Activated CD8-positive, alpha-beta memory T cell treated with anti-CD3 and anti-CD28 coated beads, Interleukin-2, amount 10 ng/mL, durations not matched to agents 7 days and 5 days (primary cell): ENCODE data around the gene POFUT2. TPM values are rescaled to one million over a fixed set of nuclear protein-coding genes. Genes with fewer than 3 reads are reported as not detected.

Source experiments
- ATAC-seq: fragments of 150-1000 bp; cut with Tn5 transposase; one replicate; pipeline ENCODE4 v1.10.0; 2021; ENCODE audit warnings: moderate library complexity
- CTCF ChIA-PET: fragments of 350-600 bp; sonication (Branson Sonifier 250); formaldehyde crosslinking; loops from one replicate; lab custom pipeline; 2021; ENCODE audit warnings: antibody characterized with exemption; lab: Charles Lee
- DNase-seq: peaks from one replicate; pipeline ENCODE4 v3.0.0-alpha.2; 2020
- H3K27ac Mint-ChIP-seq: one replicate; pipeline ENCODE4 v1.8.0; 2021; ENCODE audit warnings: mild to moderate bottlenecking, mixed read lengths
- H3K27me3 Mint-ChIP-seq: one replicate; pipeline ENCODE4 v1.8.0; 2021; ENCODE audit warnings: mixed read lengths
- H3K36me3 Mint-ChIP-seq: one replicate; pipeline ENCODE4 v1.8.0; 2021; ENCODE audit warnings: mild to moderate bottlenecking, mixed read lengths
- H3K4me1 Mint-ChIP-seq: one replicate; pipeline ENCODE4 v1.8.0; 2021; ENCODE audit warnings: mixed read lengths
- H3K4me3 Mint-ChIP-seq: one replicate; pipeline ENCODE4 v1.8.0; 2021; ENCODE audit warnings: mild to moderate bottlenecking, moderate library complexity, mixed read lengths
- H3K9me3 Mint-ChIP-seq: one replicate; pipeline ENCODE4 v1.8.0; 2022; ENCODE audit warnings: low read depth, mixed read lengths
- total RNA-seq, 2 experiments: library from RNA; stranded (reverse); gene quantifications; one replicate each; pipeline ENCODE4 v1.2.3, GENCODE V29; 2021

POFUT2 gene
- total RNA-seq, 2 experiments from 2014 or later, result 16.4 to 19.5 TPM

DNA sequence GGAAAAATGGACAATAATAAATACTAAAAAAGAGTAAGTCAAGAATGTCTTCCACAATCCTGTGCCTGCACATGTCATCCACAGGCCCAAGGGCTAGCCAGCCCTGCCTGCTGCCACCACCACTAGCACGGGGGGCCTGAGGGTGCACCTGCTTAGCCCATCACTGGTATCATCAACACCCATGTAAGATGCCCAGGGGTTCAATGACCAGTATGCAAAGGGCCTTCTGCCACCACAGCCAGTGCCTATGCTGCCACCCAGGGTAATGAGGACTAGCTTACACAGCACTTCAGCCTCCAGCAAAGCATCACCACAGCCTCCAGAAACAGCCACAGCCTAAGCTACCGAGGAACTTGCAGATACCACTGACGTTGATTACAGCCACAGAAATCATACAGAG lies 46.3 kb downstream of the POFUT2 start:
- DNase-seq (no peak), ATAC-seq (no peak)
- CTCF ChIA-PET, result no interaction called here
- Mint-ChIP-seq H3K4me1 (no peaks in the 10 kb centered on the region), H3K27ac (no peak overlapping the region), H3K4me3 (no peak overlapping the region), H3K27me3 (peaks cover 27% of the 10 kb centered on the region), H3K36me3 (peaks cover 20% of the 10 kb centered on the region), H3K9me3 (peaks cover 17% of the 10 kb centered on the region)

DNA sequence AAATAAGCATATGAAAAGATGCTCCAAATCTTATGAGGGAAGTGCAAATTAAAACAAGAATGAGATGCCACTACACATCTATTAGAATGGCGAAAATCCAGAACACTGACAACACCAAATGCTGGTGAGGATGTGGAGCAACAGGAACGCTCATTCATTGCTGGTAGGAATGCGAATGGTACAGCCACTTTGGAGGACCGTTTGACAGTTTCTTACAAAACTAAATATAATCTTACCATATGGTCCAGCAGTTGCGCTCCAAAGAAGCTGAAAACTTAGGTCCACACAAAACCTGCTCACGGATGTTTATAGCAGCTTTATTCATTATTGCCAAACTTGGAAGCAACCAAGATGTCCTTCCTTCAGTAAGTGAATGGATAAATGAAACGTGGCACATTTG lies 50.3 kb downstream of the POFUT2 start:
- no peak for ATAC-seq
- peaks cover 5% of the 10 kb centered on the region for H3K9me3 Mint-ChIP-seq
- CTCF ChIA-PET, result interaction anchor here (0.9 to 1.4 kb wide), 3 partner anchors 9 to 583 kb away, joined by 3 to 4 read pairs (median 3); no protein-coding TSS in a partner anchor
- DNase-seq, result no peak
- H3K27me3 Mint-ChIP-seq, result peaks cover 41% of the 10 kb centered on the region
- H3K36me3 Mint-ChIP-seq, result peaks cover 8% of the 10 kb centered on the region
- H3K4me3 Mint-ChIP-seq, result no peak overlapping the region
- H3K27ac Mint-ChIP-seq, result no peak overlapping the region
- H3K4me1 Mint-ChIP-seq, result peaks cover 3% of the 10 kb centered on the region

DNA sequence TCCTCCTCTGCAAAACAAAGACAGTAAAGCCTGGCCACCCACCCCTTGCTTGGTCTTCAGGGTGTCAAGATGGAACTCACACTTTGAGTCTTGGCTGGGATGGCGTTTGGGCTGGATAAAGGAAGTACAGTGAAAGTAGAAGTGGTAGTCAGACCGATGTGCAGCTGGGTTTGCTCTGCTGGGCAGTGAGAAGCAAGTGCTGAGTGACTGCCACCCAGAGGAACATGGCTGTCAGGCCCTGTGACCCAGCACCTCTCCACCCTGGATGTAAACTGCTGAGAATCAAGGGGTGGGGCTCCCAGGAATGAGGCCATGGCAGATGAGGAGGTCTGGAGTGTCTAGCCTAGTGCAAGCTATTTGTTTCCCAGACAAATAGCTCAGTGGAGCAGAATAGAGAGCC lies 51.2 kb downstream of the POFUT2 start:
- Mint-ChIP-seq H3K4me3 (no peak overlapping the region), H3K4me1 (peaks cover 11% of the 10 kb centered on the region)
- ATAC-seq, result no peak

DNA sequence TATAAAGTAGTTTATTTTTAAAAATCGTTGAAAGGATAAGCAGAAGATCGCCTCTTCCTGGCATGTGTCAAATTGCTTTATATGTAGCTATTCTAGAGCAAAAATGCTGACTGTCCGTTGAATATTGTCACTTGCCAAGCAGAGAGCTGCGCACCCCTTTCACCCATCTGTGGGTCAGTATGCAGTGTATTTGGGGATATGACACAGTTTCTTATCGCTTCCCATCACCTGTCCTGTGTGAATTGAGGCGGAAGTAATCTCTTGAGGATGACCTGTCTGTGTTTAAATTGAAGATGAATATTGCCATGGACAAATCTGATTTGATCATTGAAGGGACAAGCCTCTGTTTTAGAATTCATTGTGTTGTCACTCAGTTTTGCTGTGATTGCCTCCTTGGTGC lies 52.2 kb downstream of the POFUT2 start:
- H3K9me3 Mint-ChIP-seq, result no peaks in the 10 kb centered on the region
- peaks cover 4% of the 10 kb centered on the region for H3K36me3 Mint-ChIP-seq
- CTCF ChIA-PET, result interaction anchor here (0.9 to 2.5 kb wide), 2 partner anchors 23 to 96 kb away, joined by 3 to 5 read pairs; no protein-coding TSS in a partner anchor
- H3K4me1 Mint-ChIP-seq, result peaks cover 11% of the 10 kb centered on the region
- DNase-seq (no peak), ATAC-seq (no peak)
- no peak overlapping the region for H3K4me3 Mint-ChIP-seq
- H3K27me3 Mint-ChIP-seq, result peaks cover 43% of the 10 kb centered on the region
- H3K27ac Mint-ChIP-seq, result no peak overlapping the region

More for the DNA sequence above, 51.2 kb downstream of the POFUT2 start:
- no peaks in the 10 kb centered on the region for H3K9me3 Mint-ChIP-seq
- no peak for DNase-seq
- no peak overlapping the region for H3K27ac Mint-ChIP-seq
- H3K27me3 Mint-ChIP-seq, result peaks cover 46% of the 10 kb centered on the region
- CTCF ChIA-PET, result interaction anchor here (0.9 to 2.5 kb wide), 5 partner anchors 8 to 584 kb away, joined by 3 to 5 read pairs (median 4); no protein-coding TSS in a partner anchor
- H3K36me3 Mint-ChIP-seq, result peaks cover 4% of the 10 kb centered on the region

DNA sequence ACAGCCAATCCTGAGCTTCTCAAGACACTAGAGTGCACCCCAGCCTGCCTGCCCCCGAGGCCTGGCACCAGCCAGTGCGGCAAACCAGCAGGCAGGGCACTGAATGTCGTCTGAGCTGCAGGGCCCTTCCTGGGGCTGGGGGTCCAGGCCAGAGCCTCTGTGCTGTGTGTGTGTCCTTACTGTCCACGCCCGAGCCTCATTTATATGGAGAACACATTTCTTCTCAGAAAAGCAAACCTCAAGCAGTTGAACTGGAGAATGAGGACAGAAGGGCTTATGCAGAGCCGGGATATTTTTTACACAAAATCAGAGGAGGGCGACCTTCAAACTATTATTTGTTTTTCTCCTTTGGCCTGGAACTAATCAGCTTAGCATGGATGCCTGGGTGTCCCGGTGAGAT lies 52.7 kb downstream of the POFUT2 start:
- ATAC-seq (no peak), DNase-seq (no peak)
- CTCF ChIA-PET, result interaction anchor here (0.9 to 2.5 kb wide), 2 partner anchors 24 to 95 kb away, joined by 3 to 5 read pairs; no protein-coding TSS in a partner anchor
- Mint-ChIP-seq H3K27ac (no peak overlapping the region), H3K27me3 (peaks cover 48% of the 10 kb centered on the region), H3K4me3 (no peak overlapping the region), H3K36me3 (peaks cover 4% of the 10 kb centered on the region), H3K4me1 (peaks cover 11% of the 10 kb centered on the region), H3K9me3 (no peaks in the 10 kb centered on the region)

DNA sequence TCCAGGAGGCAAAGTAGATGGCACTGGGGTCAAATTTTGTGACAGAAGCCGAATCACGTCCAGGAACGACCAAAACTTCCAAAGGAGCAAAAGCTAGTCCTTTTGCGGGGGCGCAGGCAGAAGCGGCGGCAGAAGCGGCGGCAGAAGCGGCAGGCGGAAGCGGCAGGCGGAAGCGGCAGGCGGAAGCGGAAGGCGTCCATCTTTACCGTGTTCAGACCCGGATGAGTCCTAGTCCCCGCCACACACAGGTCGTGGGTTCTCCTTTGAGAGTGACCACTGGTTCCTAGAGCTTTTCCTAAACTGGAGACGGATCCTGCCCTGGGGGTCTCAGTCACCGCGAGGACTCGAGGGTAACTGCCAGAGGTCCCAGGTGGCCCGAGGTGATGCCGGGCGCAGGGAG lies 53.6 kb downstream of the POFUT2 start:
- H3K4me3 Mint-ChIP-seq, result peak overlapping the region; percentile 68
- H3K9me3 Mint-ChIP-seq, result no peaks in the 10 kb centered on the region
- H3K36me3 Mint-ChIP-seq, result peaks cover 4% of the 10 kb centered on the region
- peaks cover 15% of the 10 kb centered on the region for H3K4me1 Mint-ChIP-seq
- peak overlapping the region; percentile 63 for H3K27ac Mint-ChIP-seq
- no peak for DNase-seq
- ATAC-seq, result peak; percentile 42
- CTCF ChIA-PET, result no interaction called here
- H3K27me3 Mint-ChIP-seq, result peaks cover 45% of the 10 kb centered on the region

DNA sequence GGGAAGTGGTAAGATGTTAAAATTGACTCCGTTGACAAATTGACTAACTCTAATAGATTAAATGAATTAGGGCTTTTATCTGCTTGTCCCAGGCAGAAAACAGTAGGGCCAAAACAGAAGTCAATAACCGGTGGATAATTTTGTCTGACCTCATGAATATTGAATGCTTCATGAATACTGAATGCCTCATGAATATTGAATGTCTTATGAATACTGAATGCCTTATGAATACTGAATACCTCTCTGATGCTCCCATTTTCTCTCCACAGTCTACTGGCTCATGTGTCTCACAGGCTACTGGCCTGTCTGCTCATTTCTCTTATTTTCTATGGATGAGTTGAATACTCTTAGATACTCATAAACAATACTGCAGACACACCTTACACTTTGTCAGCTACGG lies 56.0 kb downstream of the POFUT2 start:
- H3K4me1 Mint-ChIP-seq, result peaks cover 39% of the 10 kb centered on the region
- no peak overlapping the region for H3K4me3 Mint-ChIP-seq
- H3K27ac Mint-ChIP-seq, result no peak overlapping the region
- no peak for DNase-seq
- peaks cover 35% of the 10 kb centered on the region for H3K27me3 Mint-ChIP-seq
- peaks cover 1% of the 10 kb centered on the region for H3K36me3 Mint-ChIP-seq
- H3K9me3 Mint-ChIP-seq, result no peaks in the 10 kb centered on the region
- ATAC-seq, result no peak
- CTCF ChIA-PET, result interaction anchor here (1.6 kb wide), 1 partner anchor 93 kb away, joined by 7 read pairs; no protein-coding TSS in a partner anchor

DNA sequence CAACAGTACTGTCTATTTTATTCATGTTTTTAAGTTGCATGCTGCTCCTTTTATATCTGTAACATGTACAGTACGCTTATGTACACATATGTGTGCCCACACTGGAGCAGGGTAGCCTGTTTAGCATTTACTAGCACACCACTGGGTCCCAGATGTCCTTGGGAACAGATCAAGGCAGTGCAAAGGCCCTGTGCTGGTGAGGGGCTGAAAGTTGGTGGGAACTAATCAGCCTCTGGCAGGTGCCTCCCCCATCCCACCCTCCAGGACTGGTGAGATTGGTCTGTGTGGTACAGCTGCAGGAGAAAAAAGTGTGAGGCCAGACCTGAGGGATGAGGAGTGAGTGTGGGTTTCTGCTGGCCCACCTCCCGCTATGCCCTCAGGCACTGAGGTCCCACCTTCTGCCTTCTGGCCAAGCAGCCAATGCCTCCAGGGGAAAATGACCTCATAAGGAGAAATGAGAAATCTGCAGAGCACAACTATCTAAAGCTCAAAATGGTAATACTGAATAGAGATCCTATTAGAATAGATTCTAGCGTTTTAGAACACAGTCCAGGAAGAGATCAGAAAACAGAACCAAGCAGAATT lies 58.9 kb downstream of the POFUT2 start:
- Mint-ChIP-seq H3K27me3 (peaks cover 35% of the 10 kb centered on the region), H3K9me3 (no peaks in the 10 kb centered on the region), H3K4me1 (peaks cover 65% of the 10 kb centered on the region), H3K27ac (peak overlapping the region; percentile 73), H3K36me3 (peaks cover 4% of the 10 kb centered on the region), H3K4me3 (no peak overlapping the region)
- DNase-seq (no peak), ATAC-seq (no peak)
- CTCF ChIA-PET, result interaction anchor here (1.1 to 2.8 kb wide), 6 partner anchors 8 to 279 kb away, joined by 3 to 11 read pairs (median 4); no protein-coding TSS in a partner anchor

DNA sequence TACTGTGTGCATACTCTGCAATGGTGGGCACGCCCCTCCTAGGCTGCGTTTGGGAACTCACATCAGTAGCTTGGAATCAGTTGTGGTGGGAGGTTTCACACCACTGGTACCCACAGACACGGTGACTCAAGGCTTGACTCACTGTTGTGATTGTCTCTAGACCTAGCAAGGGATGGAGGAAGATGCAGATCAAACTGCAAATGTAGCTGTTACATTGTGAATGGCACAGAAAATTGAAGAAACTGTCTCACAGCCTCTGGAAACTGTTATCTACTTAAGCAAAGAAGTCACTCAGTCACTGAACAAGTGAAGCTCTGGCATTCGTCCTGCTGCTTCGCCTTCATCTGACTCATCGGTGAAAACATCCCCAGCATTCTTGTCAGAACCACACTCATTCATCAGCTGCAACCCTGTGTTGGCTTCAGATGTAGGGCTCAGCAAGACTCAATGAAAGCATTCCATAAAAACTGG lies 59.5 kb downstream of the POFUT2 start:
- Mint-ChIP-seq H3K4me1 (peaks cover 65% of the 10 kb centered on the region), H3K9me3 (no peaks in the 10 kb centered on the region), H3K27ac (peak overlapping the region; percentile 73), H3K36me3 (peaks cover 4% of the 10 kb centered on the region), H3K27me3 (peaks cover 30% of the 10 kb centered on the region), H3K4me3 (peak overlapping the region; percentile 12)
- ATAC-seq, result peak; percentile 85
- CTCF ChIA-PET, result interaction anchor here (1.1 to 2.8 kb wide), 6 partner anchors 9 to 279 kb away, joined by 3 to 11 read pairs (median 4); no protein-coding TSS in a partner anchor
- DNase-seq, result peak; percentile 95

DNA sequence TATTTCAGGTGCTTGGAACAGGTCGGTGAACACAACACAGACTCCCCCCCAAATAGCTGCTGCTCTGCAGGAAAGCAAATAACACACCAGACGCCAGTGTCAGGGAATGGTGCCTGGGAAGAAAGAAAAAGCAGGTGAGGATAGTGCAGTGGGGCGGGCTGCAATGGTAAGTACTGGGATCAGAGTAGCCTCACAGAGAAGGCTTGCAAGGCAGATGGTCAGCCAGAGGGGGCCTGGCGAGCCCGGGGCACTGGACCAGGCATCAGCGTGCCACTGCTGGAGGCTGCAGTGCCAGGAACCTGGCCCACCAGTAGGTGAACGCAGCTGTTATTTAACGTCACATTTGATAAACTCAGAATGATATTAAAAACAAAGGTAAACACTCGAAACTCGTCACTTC lies 60.0 kb downstream of the POFUT2 start:
- peak overlapping the region; percentile 12 for H3K4me3 Mint-ChIP-seq
- H3K36me3 Mint-ChIP-seq, result peaks cover 4% of the 10 kb centered on the region
- ATAC-seq (peak; percentile 8), DNase-seq (no peak)
- H3K4me1 Mint-ChIP-seq, result peaks cover 65% of the 10 kb centered on the region
- CTCF ChIA-PET, result interaction anchor here (1.1 to 2.8 kb wide), 6 partner anchors 9 to 278 kb away, joined by 3 to 11 read pairs (median 4); no protein-coding TSS in a partner anchor
- H3K27ac Mint-ChIP-seq, result peak overlapping the region; percentile 73
- no peaks in the 10 kb centered on the region for H3K9me3 Mint-ChIP-seq
- H3K27me3 Mint-ChIP-seq, result peaks cover 29% of the 10 kb centered on the region

DNA sequence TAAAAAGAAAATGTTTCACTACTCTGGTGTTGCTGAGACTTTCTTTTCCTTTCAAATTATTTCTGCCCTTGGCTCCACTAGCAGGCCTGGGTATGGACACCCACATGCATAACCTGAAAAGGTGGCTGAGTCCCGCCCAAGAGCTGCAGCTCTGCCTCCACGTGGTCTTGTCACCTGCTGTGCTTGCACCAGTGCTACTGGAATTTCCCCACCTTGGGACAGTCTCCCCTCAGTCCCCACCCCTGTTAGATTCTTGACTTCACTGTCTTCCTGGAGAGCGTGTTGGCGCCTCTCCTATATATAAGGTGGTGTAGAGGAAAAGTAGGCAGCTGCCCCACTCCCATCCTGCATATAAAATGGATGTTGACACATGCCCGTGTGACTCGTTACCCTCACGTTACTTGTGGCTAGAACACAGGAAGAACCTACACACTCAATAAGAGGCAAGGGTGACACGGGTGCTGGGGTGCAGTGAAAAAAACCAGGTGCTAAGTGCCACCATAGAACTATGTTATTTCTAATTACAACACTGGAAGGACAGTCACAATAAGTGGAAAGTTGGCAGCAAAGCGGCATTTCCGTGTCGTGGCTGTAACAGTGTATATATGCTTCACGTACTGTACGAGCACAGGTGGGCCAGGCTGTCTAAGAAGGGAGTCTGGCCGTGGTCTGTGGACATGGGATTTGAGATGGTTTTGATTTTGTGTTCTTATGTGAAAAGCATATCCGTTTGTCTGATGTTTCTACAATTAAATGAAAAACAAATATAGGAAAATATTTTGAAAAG lies 61.0 kb downstream of the POFUT2 start:
- Mint-ChIP-seq H3K4me1 (peaks cover 59% of the 10 kb centered on the region), H3K36me3 (peaks cover 4% of the 10 kb centered on the region), H3K4me3 (no peak overlapping the region), H3K9me3 (no peaks in the 10 kb centered on the region), H3K27ac (peak overlapping the region; percentile 57), H3K27me3 (peaks cover 23% of the 10 kb centered on the region)
- ATAC-seq (peak; percentile 18), DNase-seq (peak; percentile 63)
- CTCF ChIA-PET, result interaction anchor here (1.1 to 2.8 kb wide), 3 partner anchors 61 to 89 kb away, joined by 3 to 11 read pairs (median 9); partner anchors contain the start of gene POFUT2

DNA sequence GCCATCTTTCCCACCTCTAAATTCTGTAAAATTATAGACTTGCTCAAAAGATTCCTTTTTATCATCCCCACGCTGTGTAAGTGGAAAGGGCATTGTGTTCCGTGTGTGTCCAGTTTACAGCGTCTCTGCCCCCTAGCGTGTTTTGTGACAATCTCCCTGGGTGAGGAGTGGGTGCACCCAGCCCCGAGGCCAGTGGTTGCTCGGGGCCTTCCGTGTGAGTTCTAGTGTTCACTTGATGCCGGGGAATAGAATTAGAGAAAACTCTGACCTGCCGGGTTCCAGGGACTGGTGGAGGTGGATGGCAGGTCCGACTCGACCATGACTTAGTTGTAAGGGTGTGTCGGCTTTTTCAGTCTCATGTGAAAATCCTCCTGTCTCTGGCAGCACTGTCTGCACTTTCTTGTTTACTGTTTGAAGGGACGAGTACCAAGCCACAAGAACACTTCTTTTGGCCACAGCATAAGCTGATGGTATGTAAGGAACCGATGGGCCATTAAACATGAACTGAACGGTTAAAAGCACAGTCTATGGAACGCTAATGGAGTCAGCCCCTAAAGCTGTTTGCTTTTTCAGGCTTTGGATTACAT lies 61.9 kb downstream of the POFUT2 start:
- no peak for DNase-seq
- CTCF ChIA-PET, result interaction anchor here (1.1 to 2.8 kb wide), 2 partner anchors 62 to 88 kb away, joined by 3 to 11 read pairs; partner anchors contain the start of gene POFUT2
- Mint-ChIP-seq H3K36me3 (peaks cover 7% of the 10 kb centered on the region), H3K4me3 (no peak overlapping the region), H3K9me3 (no peaks in the 10 kb centered on the region), H3K27ac (no peak overlapping the region), H3K27me3 (peaks cover 19% of the 10 kb centered on the region), H3K4me1 (peaks cover 59% of the 10 kb centered on the region)
- no peak for ATAC-seq
